HCT116 (cell line): ENCODE data around the gene MST1. TPM values are rescaled to one million over a fixed set of nuclear protein-coding genes. Genes with fewer than 3 reads are reported as not detected.

Experiments used
- ATAC-seq: fragments of 200-7000 bp; cut with Tn5 transposase; 2 replicates; pipeline ENCODE4 v1.9.1; 2020; ENCODE audit warnings: mild to moderate bottlenecking, moderate library complexity
- BruUV-seq: library from RNA; stranded (reverse); fragments of 400-500 nt; replicated peaks from 2 replicates; lab custom pipeline; 2021; lab: Mats Ljungman, UMichigan
- CTCF ChIA-PET: fragments of 300-600 bp; sonication (Branson Sonifier 250); formaldehyde crosslinking; loops from one replicate; lab custom pipeline; 2021; ENCODE audit warnings: antibody characterized with exemption; lab: Charles Lee
- POLR2A ChIA-PET: fragments of 300-600, 350-600 bp; sonication (Branson Sonifier 250); formaldehyde crosslinking; loops from one replicate; lab custom pipeline; 2021; ENCODE audit warnings: antibody characterized with exemption; lab: Charles Lee
- RAD21 ChIA-PET, 2 experiments: fragments of 300-600 bp; sonication (Branson Sonifier 250); formaldehyde crosslinking; loops; one replicate each; lab custom pipeline; 2023; ENCODE audit warnings: low total read pairs in 2 of 2; ENCODE audit not compliant: uncharacterized antibody in 2 of 2, unreplicated experiment in 2 of 2, low non-redundant PET in 1 of 2; lab: Charles Lee
- DNase-seq: peaks from one replicate; pipeline ENCODE4 v3.0.0-alpha.2; 2010; ENCODE audit warnings: low read depth, low spot score
- H2AFZ ChIP-seq: fragments of 200-600 bp; shearing (Covaris generic), sonication (generic); 2 replicates; pipeline ENCODE4 v1.6.1; 2017; ENCODE audit warnings: low read depth, mixed run types, mixed read lengths, antibody characterized with exemption, low read length; ENCODE audit not compliant: poor library complexity, severe bottlenecking
- H3K27ac ChIP-seq: 2 replicates; pipeline ENCODE4 v1.5.1; 2012; ENCODE audit warnings: low read depth, low read length
- H3K27me3 ChIP-seq: fragments of 200-600 bp; sonication (generic); 2 replicates; pipeline ENCODE4 v1.6.1; 2016; ENCODE audit warnings: mixed run types, low read length, mixed read lengths; ENCODE audit not compliant: insufficient read depth
- H3K36me3 ChIP-seq, 2 experiments: fragments of 200-500 bp in 1 of 2; fragments of 200-600 bp in 1 of 2; sonication (Bioruptor generic) in 1 of 2; sonication (generic) in 1 of 2; 2 replicates each; pipeline versions ENCODE4 v1.5.1 to v1.6.1; 2014 to 2016; ENCODE audit warnings: low read length in 2 of 2, inconsistent platforms in 1 of 2, mixed read lengths in 1 of 2, mixed run types in 1 of 2; ENCODE audit not compliant: insufficient read depth in 2 of 2, control insufficient read depth in 1 of 2
- H3K4me1 ChIP-seq, 2 experiments: fragments of 200-600 bp in 1 of 2; sonication (generic) in 1 of 2; 2 replicates each; pipeline versions ENCODE4 v1.5.1 to v1.6.1; 2012 to 2017; ENCODE audit warnings: low read length in 2 of 2, inconsistent platforms in 1 of 2, mild to moderate bottlenecking in 1 of 2, mixed read lengths in 1 of 2, mixed run types in 1 of 2, moderate library complexity in 1 of 2; ENCODE audit not compliant: insufficient read depth in 2 of 2, control insufficient read depth in 1 of 2
- H3K4me2 ChIP-seq: fragments of 200-600 bp; sonication (generic); 2 replicates; pipeline ENCODE4 v1.6.1; 2017; ENCODE audit warnings: mixed run types, low read length, mixed read lengths
- H3K4me3 ChIP-seq, 2 experiments: fragments of 200-600 bp in 1 of 2; sonication (generic) in 1 of 2; replicated peaks in 1 of 2; 2 replicates each; pipeline ENCODE4 v1.5.1; 2011 to 2016; ENCODE audit warnings: low read length in 2 of 2, control low read depth in 1 of 2, low read depth in 1 of 2, mild to moderate bottlenecking in 1 of 2, mixed read lengths in 1 of 2, mixed run types in 1 of 2
- H3K79me2 ChIP-seq: fragments of 200-600 bp; sonication (generic); 2 replicates; pipeline ENCODE4 v1.6.1; 2017; ENCODE audit warnings: mild to moderate bottlenecking, mixed run types, low read length, moderate library complexity, mixed read lengths; ENCODE audit not compliant: insufficient read depth
- H3K9ac ChIP-seq: fragments of 200-600 bp; sonication (generic); 2 replicates; pipeline ENCODE4 v1.6.1; 2016; ENCODE audit warnings: low read length, mixed read lengths
- H3K9me2 ChIP-seq: fragments of 200-600 bp; sonication (generic), shearing (Covaris generic); 2 replicates; pipeline ENCODE4 v1.6.1; 2017; ENCODE audit warnings: mixed run types, mild to moderate bottlenecking, moderate library complexity; ENCODE audit not compliant: insufficient read depth
- H3K9me3 ChIP-seq, 2 experiments: fragments of 200-500 bp in 1 of 2; fragments of 200-600 bp in 1 of 2; sonication (Bioruptor generic) in 1 of 2; sonication (generic) in 1 of 2; 2 replicates each; pipeline ENCODE4 v1.6.1; 2014 to 2017; ENCODE audit warnings: low read length in 2 of 2, mixed read lengths in 2 of 2, inconsistent platforms in 1 of 2, low read depth in 1 of 2, mild to moderate bottlenecking in 1 of 2, mixed run types in 1 of 2, moderate library complexity in 1 of 2; ENCODE audit not compliant: control insufficient read depth in 1 of 2, insufficient read depth in 1 of 2
- H4K20me1 ChIP-seq: fragments of 200-600 bp; sonication (generic), shearing (Covaris generic); 2 replicates; pipeline ENCODE4 v1.6.1; 2017; ENCODE audit warnings: mixed run types, mild to moderate bottlenecking, moderate library complexity; ENCODE audit not compliant: insufficient read depth
- CBX3 ChIP-seq: IDR thresholded peaks from 2 replicates; pipeline ENCODE4 v1.6.1; 2012; ENCODE audit warnings: low read depth
- EGR1 ChIP-seq: IDR thresholded peaks from 2 replicates; pipeline ENCODE4 v1.6.1; 2012; ENCODE audit warnings: low read depth
- JUND ChIP-seq: IDR thresholded peaks from 2 replicates; pipeline ENCODE4 v1.6.1; 2012
- MAX ChIP-seq: IDR thresholded peaks from 2 replicates; pipeline ENCODE4 v1.6.1; 2012
- REST ChIP-seq: IDR thresholded peaks from 2 replicates; pipeline ENCODE4 v1.6.1; 2012; ENCODE audit warnings: low read depth
- SIN3A ChIP-seq: IDR thresholded peaks from 2 replicates; pipeline ENCODE4 v1.6.1; 2012; ENCODE audit warnings: low read depth
- SRF ChIP-seq: IDR thresholded peaks from 2 replicates; pipeline ENCODE4 v1.6.1; 2012; ENCODE audit warnings: low read depth
- ZFX ChIP-seq: fragments of 450-650 bp; IDR thresholded peaks from 2 replicates; pipeline ENCODE4 v1.6.1; 2017
- intact Hi-C: fragments of 100-400 bp; cut with micrococcal nuclease; formaldehyde crosslinking; loops from 2 replicates; pipeline ENCODE4 v1.10.0; 2022
- total RNA-seq: library from RNA; stranded (reverse); gene quantifications from one replicate; pipeline ENCODE4 v1.2.1, GENCODE V29; 2021; ENCODE audit not compliant: unreplicated experiment

Gene MST1
- total RNA-seq, 1 experiment from 2014 or later, result 15.4 TPM

- Histone ChIP-seq H3K4me2 (no peak overlapping the region), H3K36me3 (peaks cover 3 to 13% of the 10 kb centered on the region in 2 experiments; a peak in 2 of 4 replicates), H3K9me2 (no peaks in the 10 kb centered on the region), H3K27me3 (no peaks in the 10 kb centered on the region), H3K4me1 (peaks cover 0 to 13% of the 10 kb centered on the region in 2 experiments; a peak in 2 of 4 replicates), H3K79me2 (no peaks in the 10 kb centered on the region), H2AFZ (no peak overlapping the region), H3K9ac (no peak overlapping the region), H3K27ac (no peak overlapping the region), H3K4me3 (no peak overlapping the region), H3K9me3 (no peaks in the 10 kb centered on the region), H4K20me1 (no peaks in the 10 kb centered on the region)
- intact Hi-C loops, result no loop called here
- DNase-seq (no peak), ATAC-seq (no peak)
- no peak for TF ChIP-seq ZFX
- no peak for TF ChIP-seq MAX
- no peak for TF ChIP-seq SRF
- no peak for TF ChIP-seq JUND
- no peak for TF ChIP-seq SIN3A
- no peak for TF ChIP-seq EGR1
- no peak for TF ChIP-seq CBX3
- TF ChIP-seq REST, result no peak
- ChIA-PET RAD21 (no interaction called here), CTCF (no interaction called here), POLR2A (no interaction called here)
- BruUV-seq, result no TSS peak
These were observed 27.5 kb upstream of the MST1 start for GRCh38 chr3:49716691-49717210.
